Ishikawa (cell line): Measurements from ENCODE around the gene GSTT4.
"Not testable (repeated sequence)": the region's sequence is repeated elsewhere in the genome, so short reads cannot be mapped to it uniquely, and the experiment has no call there.

Experiments used
- CEBPB ChIP-seq: IDR thresholded peaks from 2 replicates; pipeline ENCODE4 v1.6.1; 2012
- CREB1 ChIP-seq: IDR thresholded peaks from 2 replicates; pipeline ENCODE4 v1.6.1; 2012; ENCODE audit warnings: low read depth
- EGR1 ChIP-seq: IDR thresholded peaks from 2 replicates; pipeline ENCODE4 v1.6.1; 2012
- EP300 ChIP-seq: IDR thresholded peaks from 2 replicates; pipeline ENCODE4 v1.6.1; 2012; ENCODE audit warnings: borderline replicate concordance
- FOXM1 ChIP-seq: IDR thresholded peaks from 2 replicates; pipeline ENCODE4 v1.6.1; 2012; ENCODE audit warnings: low read depth, borderline replicate concordance
- MAX ChIP-seq: IDR thresholded peaks from 2 replicates; pipeline ENCODE4 v1.6.1; 2012
- RAD21 ChIP-seq: IDR thresholded peaks from 2 replicates; pipeline ENCODE4 v1.6.1; 2012; ENCODE audit warnings: low read depth
- REST ChIP-seq: IDR thresholded peaks from 2 replicates; pipeline ENCODE4 v1.6.1; 2012; ENCODE audit warnings: low read depth, mild to moderate bottlenecking
- TAF1 ChIP-seq: IDR thresholded peaks from 2 replicates; pipeline ENCODE4 v1.6.1; 2012; ENCODE audit warnings: low read depth, mild to moderate bottlenecking
- TCF12 ChIP-seq: IDR thresholded peaks from 2 replicates; pipeline ENCODE4 v1.6.1; 2012; ENCODE audit warnings: low read depth
- USF1 ChIP-seq: IDR thresholded peaks from 2 replicates; pipeline ENCODE4 v1.6.1; 2012
- YY1 ChIP-seq: IDR thresholded peaks from 2 replicates; pipeline ENCODE4 v1.6.1; 2012; ENCODE audit warnings: low read depth
- ZBTB7A ChIP-seq: IDR thresholded peaks from 2 replicates; pipeline ENCODE4 v1.6.1; 2012; ENCODE audit warnings: low read depth

- TF ChIP-seq YY1, TAF1, FOXM1, EP300, ZBTB7A, CEBPB, MAX, CREB1, USF1, REST, RAD21, EGR1, TCF12: not testable (repeated sequence)
Measured at GRCh38 chr22:23979557-23980240, 25.6 kb downstream of the GSTT4 start, which contains the start of gene GSTT2.
